Spleen (tissue), 7 donors: ENCODE data around the gene RAB5B.
"Not testable (repeated sequence)": the region's sequence is repeated elsewhere in the genome, so short reads cannot be mapped to it uniquely, and the experiment has no call there.

Experiments
- POLR2A ChIP-seq, 3 donors: fragments of 450-650 bp; IDR thresholded peaks; one replicate each; pipeline ENCODE4 v1.5.1; 2017; ENCODE audit warnings: antibody characterized with exemption in 3 of 3, mild to moderate bottlenecking in 1 of 3
- TF ChIP-seq, protein P1 (sequence below), 11 experiments: fragments of 200-600 bp in 7 of 11; fragments of 450-650 bp in 4 of 11; sonication (generic) in 4 of 11; IDR thresholded peaks in 8 of 11; conservative IDR thresholded peaks in 3 of 11; 1 replicate in 7 of 11; 2 replicates in 4 of 11; pipeline versions ENCODE4 v1.4.0 to v1.8.0; 2016 to 2021; ENCODE audit warnings: antibody characterized with exemption in 11 of 11, inconsistent platforms in 4 of 11, mild to moderate bottlenecking in 1 of 11
- donor health status: DM: no; HTN: no; CAD: no; lungs with moderate emphysema.
- donor health status: DM: no; HTN: no; CAD: no.
- donor health status: DM: no; HTN: no; CAD: no.

GRCh38 chr12:56003376-56003775 lies 29.5 kb downstream of the RAB5B start:
- TF ChIP-seq, protein P1, sequence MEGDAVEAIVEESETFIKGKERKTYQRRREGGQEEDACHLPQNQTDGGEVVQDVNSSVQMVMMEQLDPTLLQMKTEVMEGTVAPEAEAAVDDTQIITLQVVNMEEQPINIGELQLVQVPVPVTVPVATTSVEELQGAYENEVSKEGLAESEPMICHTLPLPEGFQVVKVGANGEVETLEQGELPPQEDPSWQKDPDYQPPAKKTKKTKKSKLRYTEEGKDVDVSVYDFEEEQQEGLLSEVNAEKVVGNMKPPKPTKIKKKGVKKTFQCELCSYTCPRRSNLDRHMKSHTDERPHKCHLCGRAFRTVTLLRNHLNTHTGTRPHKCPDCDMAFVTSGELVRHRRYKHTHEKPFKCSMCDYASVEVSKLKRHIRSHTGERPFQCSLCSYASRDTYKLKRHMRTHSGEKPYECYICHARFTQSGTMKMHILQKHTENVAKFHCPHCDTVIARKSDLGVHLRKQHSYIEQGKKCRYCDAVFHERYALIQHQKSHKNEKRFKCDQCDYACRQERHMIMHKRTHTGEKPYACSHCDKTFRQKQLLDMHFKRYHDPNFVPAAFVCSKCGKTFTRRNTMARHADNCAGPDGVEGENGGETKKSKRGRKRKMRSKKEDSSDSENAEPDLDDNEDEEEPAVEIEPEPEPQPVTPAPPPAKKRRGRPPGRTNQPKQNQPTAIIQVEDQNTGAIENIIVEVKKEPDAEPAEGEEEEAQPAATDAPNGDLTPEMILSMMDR (IDR thresholded peaks at IDR 0.05 in 8 of 11, conservative IDR thresholded peaks at IDR 0.05 in 3 of 11) = not testable (repeated sequence)
- TF ChIP-seq POLR2A (IDR thresholded peaks at IDR 0.05) = not testable (repeated sequence)
